ENCODE measurements around the gene BAIAP2. TPM values are rescaled to one million over a fixed set of nuclear protein-coding genes. Genes with fewer than 3 reads are reported as not detected.

BAIAP2 gene
- total and polyA plus RNA-seq, 2 of the 13 experiments (the other 11 are each of a cell fraction or from before 2014, with no cell fraction given) = 22.5 to 24.0 TPM

GRCh38 chr17:81093619-81094508 lies 58.9 kb downstream of the BAIAP2 start:
- DNase-seq (ENCODE audit: low spot score) = no peak
- no peak for FAIRE-seq
- H4K20me1 ChIP-seq (ENCODE audit: insufficient read depth, low read length) = no peaks in the 10 kb centered on the region
- intact Hi-C loops (cut with micrococcal nuclease; ENCODE audit: unreplicated experiment) = no loop called here
- H3K27me3 ChIP-seq (ENCODE audit: control insufficient read depth in 1 of 2, insufficient read depth in 2 of 2, low read length in 2 of 2) = no peaks in the 10 kb centered on the region
- no peaks in the 10 kb centered on the region for H3K9me3 ChIP-seq (ENCODE audit: low read length)
- no peaks in the 10 kb centered on the region for H3K79me2 ChIP-seq (ENCODE audit: insufficient read depth, low read length)
- H3K4me1 ChIP-seq (ENCODE audit: insufficient read depth, low read length) = peaks cover 49% of the 10 kb centered on the region
- H3K36me3 ChIP-seq (replicated peaks in 1 of 2; ENCODE audit: control insufficient read depth in 1 of 2, insufficient read depth in 2 of 2, low read length in 2 of 2) = peaks cover 0 to 4% of the 10 kb centered on the region in 2 experiments; a peak in 1 of 5 replicates
- no peak overlapping the region for H3K4me2 ChIP-seq (ENCODE audit: low read depth, low read length)
- no peak overlapping the region for H3K27ac ChIP-seq (ENCODE audit: extremely low read length, insufficient read depth, low read length)
- 91% methylated on average over 18 of the region's 21 CpGs for WGBS (ENCODE audit: low lambda C conversion rate)
- no peak for ATAC-seq
- peak overlapping the region; percentile 16; the same call in 1 of the 2 replicates for H3K9ac ChIP-seq (ENCODE audit: insufficient read depth, low read depth, low read length)
- POLR2A ChIA-PET = interaction anchor here (1.1 to 2.4 kb wide), 5 partner anchors 10 to 103 kb away, joined by 4 to 19 read pairs (median 5); partner anchors contain the start of gene CHMP6
- in situ Hi-C loops (cut with HindIII; ENCODE audit: extremely low pct_ligation_motif_present, low pct_unique_long_range_greater_than_20kb) = no loop called here
- H3K4me3 ChIP-seq (replicated peaks in 1 of 3; ENCODE audit: insufficient read depth in 1 of 3, low read depth in 2 of 3, low read length in 3 of 3) = no peak overlapping the region
- no peak for TF ChIP-seq ZNF275 (CRISPR knock-in tag; IDR thresholded peaks at IDR 0.05; ENCODE audit: borderline replicate concordance)
- 0 out of 2 replicates have a peak, but pooled peaks have one; percentile 3 for TF ChIP-seq ZFX (CRISPR knock-in tag; IDR thresholded peaks at IDR 0.05; ENCODE audit: low read depth)
- H2AFZ ChIP-seq (ENCODE audit: low read length) = no peak overlapping the region
- CTCF ChIA-PET (ENCODE audit: low intra/inter-chr PET ratio, low total read pairs) = no interaction called here
- no TSS peak for BruUV-seq (replicated peaks)
